NT2/D1 (cell line): Measurements from ENCODE around the gene C16orf54.
"Not testable (repeated sequence)": the region's sequence is repeated elsewhere in the genome, so short reads cannot be mapped to it uniquely, and the experiment has no call there.

Source experiments
- YY1 ChIP-seq: IDR thresholded peaks from 2 replicates; pipeline ENCODE4 v1.6.1; 2011; ENCODE audit not compliant: insufficient read length, insufficient read depth
- ZNF274 ChIP-seq: IDR thresholded peaks from 2 replicates; pipeline ENCODE4 v1.6.1; 2011; ENCODE audit warnings: mild to moderate bottlenecking, low read depth, low read length

- not testable (repeated sequence) for TF ChIP-seq ZNF274, YY1
Measured at GRCh38 chr16:29721167-29721879, 24.5 kb downstream of the C16orf54 start.
